Upper lobe of left lung (tissue), 4 donors: ENCODE measurements around the gene IER3.

Experiments
- CTCF ChIP-seq, 6 experiments: fragments of 450-650 bp in 4 of 6; fragments of 200-600 bp in 2 of 6; sonication (generic) in 2 of 6; IDR thresholded peaks; one replicate each; pipeline ENCODE4 v1.5.1; 2016 to 2019; ENCODE audit warnings: antibody characterized with exemption in 6 of 6
- EP300 ChIP-seq, 4 donors: sonication (generic); formaldehyde crosslinking; IDR thresholded peaks; one replicate each; pipeline ENCODE4 v1.5.1; 2017; ENCODE audit warnings: antibody characterized with exemption in 4 of 4, control low read depth in 2 of 4
- POLR2A ChIP-seq, 4 donors: fragments of 450-650 bp; IDR thresholded peaks; one replicate each; pipeline ENCODE4 v1.5.1; 2016 to 2017; ENCODE audit warnings: antibody characterized with exemption in 4 of 4, mild to moderate bottlenecking in 2 of 4
- POLR2AphosphoS5 ChIP-seq, 2 donors: sonication (generic); formaldehyde crosslinking; IDR thresholded peaks; one replicate each; pipeline ENCODE4 v1.5.1; 2017; ENCODE audit warnings: antibody characterized with exemption in 2 of 2

GRCh38 chr6:30735668-30736314, 8.6 kb downstream of the IER3 start:
- TF ChIP-seq CTCF (IDR thresholded peaks at IDR 0.05), result no peak
- TF ChIP-seq EP300 (IDR thresholded peaks at IDR 0.05), result no peak
- TF ChIP-seq POLR2A (IDR thresholded peaks at IDR 0.05), result no peak
- no peak for TF ChIP-seq POLR2AphosphoS5 (IDR thresholded peaks at IDR 0.05)
